GM15510 (cell line): Measurements from ENCODE around the gene NOL4L.

Experiments
- POLR2A ChIP-seq: IDR thresholded peaks from 3 replicates; pipeline ENCODE4 v1.6.1; 2011; ENCODE audit warnings: borderline replicate concordance; ENCODE audit not compliant: insufficient read length; ENCODE audit errors: extremely low read depth

NOL4L gene

DNA sequence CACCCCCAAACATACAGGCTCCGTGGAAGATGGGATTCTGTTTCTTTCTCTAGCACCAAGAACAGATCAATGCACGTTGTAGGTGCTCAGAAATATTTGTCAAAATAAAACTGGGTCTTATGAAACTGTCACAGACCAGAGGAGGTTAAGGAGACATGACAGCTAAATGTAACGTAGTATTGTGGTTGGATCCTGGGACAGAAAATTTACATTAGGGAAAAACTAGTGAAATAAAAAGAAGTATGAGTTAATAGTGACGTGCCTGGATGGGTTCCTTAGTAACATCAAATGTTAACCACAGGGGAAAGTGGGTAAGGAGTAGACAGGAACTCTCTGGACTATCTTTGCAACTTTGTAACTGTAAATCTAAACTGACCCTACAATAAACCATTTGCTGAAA, 31.5 kb downstream of the NOL4L start:
- TF ChIP-seq POLR2A, result no peak

DNA sequence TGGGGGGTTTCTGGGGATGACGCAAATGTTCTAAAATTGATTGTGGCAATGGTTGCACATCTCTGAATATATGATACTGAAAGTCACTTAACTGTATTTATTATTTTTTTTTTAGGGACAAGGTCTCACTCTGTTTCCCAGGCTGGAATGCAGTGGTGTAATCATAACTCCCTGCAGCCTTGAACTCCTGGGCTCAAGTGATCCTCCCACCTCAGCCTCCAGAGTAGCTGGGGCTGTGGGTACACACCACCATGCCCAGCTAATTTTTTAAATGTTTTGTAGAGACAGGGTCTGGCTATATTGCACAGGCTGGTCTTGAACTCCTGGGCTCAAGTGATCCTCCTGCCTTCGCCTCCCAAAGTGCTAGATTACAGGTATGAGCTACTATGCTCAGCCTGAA, 33.4 kb downstream of the NOL4L start:
- TF ChIP-seq POLR2A, result no peak

DNA sequence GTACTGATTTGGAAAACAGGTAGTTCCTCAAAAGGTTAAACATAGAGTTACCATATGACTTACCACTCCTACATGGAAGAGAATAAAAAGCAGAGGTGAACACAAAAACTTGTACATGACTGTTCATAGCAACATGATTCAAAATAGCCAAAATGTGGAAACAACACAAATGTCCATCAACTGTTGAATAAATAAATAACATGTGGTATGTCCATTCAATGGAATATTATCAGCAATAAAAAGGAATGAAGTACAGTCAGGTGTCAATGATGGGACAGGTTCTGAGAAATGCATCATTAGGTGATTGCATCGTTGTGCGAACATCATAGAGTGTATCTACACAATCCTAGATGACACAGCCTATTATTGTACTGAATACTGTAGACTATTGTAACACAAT, 35.3 kb downstream of the NOL4L start:
- TF ChIP-seq POLR2A, result no peak

DNA sequence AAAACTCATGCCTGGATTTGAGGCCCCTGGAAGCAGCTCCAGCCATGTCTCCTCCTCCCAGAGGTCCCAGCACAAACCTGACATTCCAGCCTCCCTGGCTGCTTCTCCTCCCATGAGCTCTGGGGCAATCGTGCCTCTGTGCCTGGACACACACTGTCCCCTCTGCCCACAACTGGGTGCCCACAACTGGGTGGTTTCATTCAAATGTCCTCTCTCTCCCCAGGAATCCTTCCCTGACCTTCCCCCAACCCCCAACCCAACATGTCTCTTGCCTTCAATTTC, 37.4 kb downstream of the NOL4L start:
- no peak for TF ChIP-seq POLR2A

- TF ChIP-seq POLR2A, result no peak
Measured at GRCh38 chr20:32546918-32547752, 38.0 kb downstream of the NOL4L start.

DNA sequence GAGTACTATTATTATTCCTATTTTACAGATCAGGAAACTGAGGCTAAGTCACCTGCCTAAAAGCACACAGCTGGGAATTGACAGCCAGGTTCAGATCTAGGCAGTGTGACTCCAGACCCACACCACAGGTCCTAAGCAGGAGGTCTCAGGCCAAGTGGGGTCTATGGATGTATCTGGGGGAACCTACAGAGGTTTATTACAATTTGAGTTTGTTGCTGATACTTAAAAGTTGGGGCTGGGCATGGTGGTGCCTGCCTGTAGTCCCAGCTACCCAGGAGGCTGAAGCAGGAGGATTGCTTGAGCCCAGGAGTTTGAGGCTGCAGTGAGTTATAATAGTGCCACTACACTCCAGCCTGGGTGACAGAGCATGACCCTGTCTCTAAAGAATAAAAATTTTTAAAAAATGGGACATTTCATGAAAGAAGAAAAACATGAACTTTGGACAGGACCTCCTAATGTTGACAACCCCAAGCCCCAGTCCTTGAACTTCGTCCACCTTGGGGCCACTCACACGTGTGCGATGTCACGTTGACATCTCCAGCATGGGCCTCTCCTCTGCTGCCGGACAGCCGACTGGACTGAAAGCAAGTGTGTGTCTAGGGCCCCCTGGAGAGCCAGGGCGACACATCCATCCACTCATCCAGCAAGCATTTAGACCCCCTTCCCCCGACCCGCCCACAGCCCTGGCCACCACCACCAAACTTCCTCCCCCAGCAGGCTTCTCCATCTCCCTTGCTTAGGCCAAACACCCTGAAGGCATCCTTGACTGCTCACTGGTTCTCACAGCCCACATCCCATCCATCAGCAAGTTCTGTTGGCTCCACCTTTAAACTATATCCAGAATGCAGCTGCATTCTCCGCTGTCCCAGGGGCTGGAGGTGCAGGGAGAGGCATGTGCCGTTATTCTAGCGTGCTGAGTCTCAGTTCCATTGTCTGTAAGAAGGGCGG, 40.0 kb downstream of the NOL4L start:
- no peak for TF ChIP-seq POLR2A

DNA sequence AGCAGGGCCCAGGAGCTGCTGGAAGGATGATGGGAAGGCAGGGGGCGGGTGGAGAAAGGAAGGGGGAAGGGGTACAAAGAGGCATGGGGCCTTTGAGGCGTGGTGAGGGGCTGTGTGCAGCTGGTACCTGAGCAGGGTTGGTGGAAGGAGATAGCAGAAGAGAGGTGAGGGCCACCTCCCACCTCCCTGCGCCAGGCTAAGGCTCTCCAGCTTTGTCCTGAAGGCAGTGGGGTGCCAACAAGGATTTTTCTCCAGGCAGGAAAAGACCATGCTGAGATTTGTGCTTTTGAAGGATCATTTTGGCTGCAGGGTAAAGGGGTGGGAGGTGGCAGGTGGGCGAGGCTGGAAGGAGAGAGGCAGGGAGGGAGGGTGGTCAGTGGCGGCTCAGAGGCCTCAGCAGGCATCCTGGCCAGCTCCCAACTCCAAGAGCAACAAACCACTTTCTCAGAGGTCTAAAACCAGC, 40.8 kb downstream of the NOL4L start:
- no peak for TF ChIP-seq POLR2A

- TF ChIP-seq POLR2A, result no peak
Measured at GRCh38 chr20:32543570-32544259, 41.4 kb downstream of the NOL4L start.

DNA sequence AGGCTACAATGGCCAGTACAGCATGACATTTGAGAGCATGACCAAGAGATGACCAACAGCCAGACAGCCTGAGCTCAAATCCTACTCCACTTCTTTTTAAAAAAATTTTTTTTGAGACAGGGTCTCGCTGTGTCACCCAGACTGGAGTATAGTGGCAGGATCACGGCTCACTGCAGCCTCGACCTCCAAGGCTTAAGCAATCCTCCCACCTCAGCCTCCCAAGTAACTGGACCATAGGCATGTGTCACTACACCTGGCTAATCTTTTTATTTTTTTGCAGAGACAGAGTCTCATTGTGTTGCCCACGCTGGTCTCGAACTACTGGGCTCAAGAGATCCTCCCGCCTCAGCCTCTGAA, 42.9 kb downstream of the NOL4L start:
- TF ChIP-seq POLR2A, result no peak

DNA sequence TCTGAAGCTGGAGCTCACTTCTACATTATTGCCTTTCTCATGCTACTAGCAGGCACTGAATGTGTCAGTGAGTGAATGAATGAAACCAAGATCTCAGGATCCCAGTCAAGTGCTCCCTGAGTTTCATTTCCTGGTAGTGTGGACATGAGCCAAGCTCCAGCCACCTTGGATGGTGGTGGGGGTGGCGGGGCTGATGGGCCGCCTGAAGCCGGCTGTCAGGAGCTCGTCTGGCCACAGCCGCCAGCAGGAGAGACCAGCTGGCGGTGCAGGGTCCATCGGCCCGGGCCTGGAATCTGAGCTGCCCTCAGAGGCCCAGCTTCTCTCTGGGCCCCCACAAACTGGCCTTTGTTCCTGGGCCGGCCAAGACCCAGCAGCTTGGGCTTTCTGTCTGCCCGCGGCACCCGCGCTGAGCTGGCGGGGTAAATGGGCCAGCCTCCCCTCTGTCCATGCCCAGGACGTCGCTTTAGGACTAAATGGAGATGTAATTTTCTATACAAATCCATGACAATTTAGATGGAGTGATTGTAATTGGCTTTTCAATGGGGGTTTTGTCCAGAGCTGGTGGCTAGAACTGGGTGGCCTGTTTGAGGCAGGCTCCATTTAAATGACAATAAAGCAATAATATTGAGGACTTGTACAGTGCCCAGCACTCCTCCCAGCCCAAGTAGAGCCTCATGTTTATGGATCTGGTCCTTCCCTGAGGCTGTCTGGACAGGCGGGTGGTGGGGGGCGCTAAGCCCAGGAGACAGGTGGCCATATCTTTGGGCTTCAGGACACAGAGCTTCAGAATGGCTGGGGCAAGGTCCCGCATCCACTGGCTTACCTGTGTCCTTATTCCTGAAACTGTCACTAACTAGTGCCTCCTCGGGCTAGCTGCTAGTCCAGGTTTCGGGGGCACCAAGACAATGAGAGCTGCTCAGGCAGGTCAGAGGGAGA, 43.5 kb downstream of the NOL4L start:
- no peak for TF ChIP-seq POLR2A

GRCh38 chr20:32539817-32540675, 45.1 kb downstream of the NOL4L start:
- TF ChIP-seq POLR2A, result peak; percentile 21

DNA sequence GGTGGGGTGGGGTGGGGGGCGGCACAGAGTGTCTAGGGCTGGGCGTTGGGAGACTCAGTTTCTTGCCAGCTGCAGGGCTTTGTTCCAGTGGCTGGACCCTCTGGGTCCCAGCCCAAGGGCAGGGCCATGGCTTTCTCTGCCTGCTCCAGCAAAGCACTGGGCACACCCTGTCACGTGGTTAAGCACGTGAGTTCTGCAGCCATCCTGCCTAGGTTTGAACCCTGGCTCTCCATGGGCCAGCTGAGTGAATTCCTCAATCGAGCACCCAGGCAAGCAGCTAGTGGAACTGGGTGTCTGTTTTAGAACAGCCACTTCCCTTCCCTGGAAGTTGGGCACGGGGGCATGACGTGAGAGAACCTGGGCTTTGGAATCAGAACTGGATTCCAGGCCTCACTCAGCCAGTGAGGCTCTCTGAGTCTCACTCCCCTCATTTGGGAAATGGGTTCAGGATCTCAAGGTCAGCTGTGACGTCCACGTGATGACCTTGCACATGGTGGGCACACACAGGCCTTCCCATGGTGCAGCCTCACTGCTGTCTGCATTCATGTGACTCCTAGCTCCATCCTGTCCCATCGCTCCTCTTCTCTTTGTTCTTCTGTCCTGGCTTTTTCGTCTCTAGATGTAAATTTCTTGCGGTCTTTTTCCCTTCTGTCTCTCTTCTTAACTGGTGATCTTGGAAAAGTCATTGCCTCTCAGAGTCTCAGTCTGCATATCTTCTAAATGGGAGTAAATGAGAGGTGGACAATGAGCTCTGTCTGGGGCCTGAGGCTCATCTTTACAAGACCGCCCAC, 45.9 kb downstream of the NOL4L start:
- TF ChIP-seq POLR2A, result no peak

- TF ChIP-seq POLR2A, result no peak
Measured at GRCh38 chr20:32538526-32538939, 46.6 kb downstream of the NOL4L start.
